GM19395 (cell line): ENCODE measurements around the gene C6orf62.
A peak's percentile ranks its signal among the peaks of the same experiment; 100 is the strongest.
"Not testable (repeated sequence)": the region's sequence is repeated elsewhere in the genome, so short reads cannot be mapped to it uniquely, and the experiment has no call there.

Source experiments
- ATAC-seq: cut with Tn5 transposase; IDR thresholded peaks from one replicate; pipeline ENCODE4 v1.9.1; 2021; ENCODE audit warnings: mild to moderate bottlenecking, moderate library complexity; ENCODE audit not compliant: unreplicated experiment

C6orf62 gene

GRCh38 chr6:24743265-24743943 lies 24.4 kb upstream of the C6orf62 start:
- ATAC-seq: peak; percentile 89

DNA sequence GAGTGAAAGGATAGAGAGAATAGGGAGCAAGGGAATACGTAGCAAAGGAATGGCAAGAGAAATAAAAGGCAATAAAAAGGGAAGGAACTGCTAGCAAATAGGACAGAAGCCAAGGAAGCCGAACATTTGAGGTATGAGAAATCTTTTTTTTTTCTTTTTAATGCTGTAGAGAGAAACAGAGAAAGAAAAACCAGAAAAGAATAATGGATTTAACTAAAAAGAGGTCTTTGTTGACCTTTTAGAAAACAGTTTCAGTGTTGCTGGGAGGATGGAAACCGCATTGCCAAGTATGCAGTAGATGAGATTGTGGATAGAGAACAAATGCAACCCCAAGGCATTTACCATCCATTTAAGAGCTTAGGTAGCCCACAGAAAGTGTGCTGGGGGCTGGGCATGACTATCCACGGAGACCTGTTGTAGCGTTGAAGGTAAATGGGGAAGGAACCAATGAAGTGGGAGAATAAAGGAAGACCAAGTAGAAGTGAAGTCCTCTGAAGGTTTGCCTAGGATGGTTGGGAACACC lies 23.3 kb upstream of the C6orf62 start:
- no peak for ATAC-seq

DNA sequence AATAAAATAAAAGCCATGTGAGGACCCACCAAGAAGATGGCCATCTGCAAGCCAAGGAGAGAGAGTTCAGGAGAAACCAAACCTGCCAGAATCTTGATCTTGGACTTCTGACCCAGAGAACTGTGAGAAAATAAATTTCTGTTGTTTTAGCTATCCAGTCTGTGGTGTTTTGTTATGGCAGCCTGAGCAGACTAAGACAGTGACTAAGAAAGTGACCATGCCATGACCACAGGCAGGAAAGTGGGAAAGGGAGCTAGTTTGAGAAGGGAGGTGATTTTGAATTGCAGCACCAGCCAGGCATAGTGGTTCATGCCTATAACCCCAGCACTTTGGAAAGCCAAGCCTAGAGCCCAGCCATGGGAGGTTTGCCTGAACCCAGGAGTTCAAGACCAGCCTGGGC lies 21.9 kb upstream of the C6orf62 start:
- no peak for ATAC-seq

GRCh38 chr6:24738741-24739140 lies 19.8 kb upstream of the C6orf62 start:
- ATAC-seq: no peak

GRCh38 chr6:24734710-24735109 lies 15.8 kb upstream of the C6orf62 start:
- ATAC-seq: not testable (repeated sequence)

DNA sequence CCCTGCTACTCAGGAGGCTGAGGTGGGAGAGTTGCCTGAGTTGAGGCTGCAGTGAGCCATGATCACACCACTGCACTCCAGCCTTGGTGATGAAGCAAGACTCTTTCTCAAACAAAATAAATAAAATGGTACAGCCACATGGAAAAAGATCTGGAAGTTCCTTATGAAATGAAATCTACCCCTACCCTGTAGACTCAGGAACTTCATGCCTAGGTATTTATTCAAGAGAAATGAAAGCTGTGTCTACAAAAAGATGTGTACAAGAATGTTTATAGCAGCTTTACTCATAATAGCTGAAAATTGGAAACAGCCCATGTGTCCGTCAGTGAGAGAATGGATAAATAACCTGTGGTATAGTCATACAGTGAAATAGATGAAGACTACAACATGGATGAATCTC lies 15.2 kb upstream of the C6orf62 start:
- no peak for ATAC-seq

- ATAC-seq: not testable (repeated sequence)
Observed at GRCh38 chr6:24731456-24732134, 12.6 kb upstream of the C6orf62 start.

GRCh38 chr6:24730653-24731052 lies 11.7 kb upstream of the C6orf62 start:
- not testable (repeated sequence) for ATAC-seq

DNA sequence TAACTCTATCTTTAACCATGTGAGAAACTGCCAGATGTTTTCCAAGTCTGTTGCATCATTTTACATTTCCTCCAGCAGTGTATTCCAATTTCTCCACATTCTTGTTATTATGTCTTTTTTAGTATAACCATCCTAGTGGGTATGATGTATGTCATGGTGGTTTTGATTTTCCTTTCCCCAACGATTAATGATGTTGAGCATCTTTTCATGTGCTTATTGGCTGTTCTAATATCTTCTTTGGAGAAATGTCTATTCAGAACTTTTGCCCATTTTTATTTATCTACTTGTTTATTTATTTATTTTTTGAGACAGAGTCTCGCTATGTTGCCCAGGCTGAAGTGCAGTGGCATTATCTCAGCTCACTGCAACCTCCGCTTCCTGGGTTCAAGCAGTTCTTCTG lies 4.3 kb upstream of the C6orf62 start:
- no peak for ATAC-seq

GRCh38 chr6:24721461-24722215 lies 2.7 kb upstream of the C6orf62 start:
- peak; percentile 59 for ATAC-seq

- ATAC-seq: peak; percentile 91
Observed at GRCh38 chr6:24720604-24721460, 1.9 kb upstream of the C6orf62 start.

DNA sequence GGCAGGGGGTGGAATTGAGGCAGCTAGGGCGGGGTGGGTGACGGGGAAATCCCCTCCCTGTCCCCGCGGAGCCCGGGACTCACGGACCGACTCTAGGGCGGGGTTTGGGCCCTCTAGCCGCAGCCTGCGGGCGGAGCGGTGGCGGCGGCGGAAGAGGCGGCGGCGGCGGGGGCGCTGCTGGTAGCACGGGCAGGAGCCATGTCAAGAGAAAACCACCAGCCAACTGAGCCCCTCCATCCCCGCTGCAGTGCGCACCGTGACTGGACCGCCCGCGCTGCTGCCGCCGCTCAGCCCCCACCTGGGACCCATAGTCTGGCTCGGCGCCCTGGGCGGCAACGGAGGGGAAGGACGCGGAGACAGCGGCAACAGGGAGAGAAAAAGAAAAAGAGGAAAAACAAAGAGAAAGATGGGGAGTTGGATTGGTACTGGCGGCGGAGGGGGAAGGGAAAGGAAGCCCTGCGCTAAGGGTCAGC lies 1.2 kb upstream of the C6orf62 start:
- no peak for ATAC-seq

- ATAC-seq: no peak
Observed at GRCh38 chr6:24718449-24719124, 367 bp downstream of the C6orf62 start.

DNA sequence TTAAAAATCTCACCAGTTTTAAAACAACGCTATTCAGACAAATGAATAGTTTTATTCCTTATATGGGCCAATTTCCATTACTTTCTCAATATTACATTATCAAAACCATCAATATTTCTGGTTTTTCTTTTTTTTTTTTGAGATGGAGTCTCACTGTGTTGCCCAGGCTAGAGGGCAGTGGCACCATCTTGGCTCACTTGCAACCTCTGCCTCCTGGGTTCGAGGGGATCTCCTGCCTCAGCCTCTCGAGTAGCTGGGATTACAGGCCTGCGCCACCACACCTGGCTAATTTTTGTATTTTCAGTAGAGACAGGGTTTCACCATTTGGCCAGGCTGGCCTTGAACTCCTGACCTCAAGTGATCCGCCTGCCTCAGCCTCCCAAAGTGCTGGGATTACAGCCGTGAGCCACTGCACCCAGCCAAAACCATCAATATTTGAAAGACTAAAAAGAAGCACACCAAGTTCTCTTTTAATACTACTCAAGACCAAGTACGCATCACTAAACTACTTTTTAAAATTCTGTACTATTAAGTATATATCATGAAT lies 2.3 kb downstream of the C6orf62 start:
- not testable (repeated sequence) for ATAC-seq

GRCh38 chr6:24710519-24711303 lies 8.2 kb downstream of the C6orf62 start:
- no peak for ATAC-seq

- ATAC-seq: no peak
Observed at GRCh38 chr6:24709014-24709711, 9.8 kb downstream of the C6orf62 start.

DNA sequence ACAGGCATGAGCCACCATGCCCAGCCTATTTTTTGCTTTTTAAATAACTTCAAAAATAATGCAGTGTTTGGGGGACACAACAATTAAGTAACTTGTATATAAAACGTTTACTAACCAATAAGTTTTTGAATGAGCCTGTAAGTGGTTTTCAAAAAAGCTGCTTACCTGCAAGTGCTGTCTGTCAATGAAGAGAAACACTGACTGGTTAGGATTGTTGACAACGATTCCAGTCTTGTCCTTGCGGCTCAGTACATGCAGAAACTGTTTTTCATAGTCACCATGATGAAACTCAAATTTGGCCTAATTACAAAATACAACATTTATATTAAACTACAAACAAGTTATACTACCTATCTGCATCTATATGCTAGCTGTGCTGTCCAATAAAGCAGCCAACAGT lies 10.3 kb downstream of the C6orf62 start:
- ATAC-seq: no peak

GRCh38 chr6:24704468-24704867 lies 14.5 kb downstream of the C6orf62 start:
- no peak for ATAC-seq
